Hindlimb muscle (tissue), 1 donor: ENCODE measurements around the gene HJURP. TPM values are rescaled to one million over a fixed set of nuclear protein-coding genes. Genes with fewer than 3 reads are reported as not detected.

ENCODE experiments used
- DNase-seq: peaks from one replicate; pipeline ENCODE4 v3.0.0-alpha.2; 2013
- polyA plus RNA-seq: library from polyadenylated mRNA; unstranded; fragments of 120-200 nt; gene quantifications from one replicate; pipeline ENCODE4 v1.2.1, GENCODE V29; 2013; ENCODE audit not compliant: insufficient read length

Gene HJURP
- polyA plus RNA-seq, 1 donor = 7.5 TPM

DNA sequence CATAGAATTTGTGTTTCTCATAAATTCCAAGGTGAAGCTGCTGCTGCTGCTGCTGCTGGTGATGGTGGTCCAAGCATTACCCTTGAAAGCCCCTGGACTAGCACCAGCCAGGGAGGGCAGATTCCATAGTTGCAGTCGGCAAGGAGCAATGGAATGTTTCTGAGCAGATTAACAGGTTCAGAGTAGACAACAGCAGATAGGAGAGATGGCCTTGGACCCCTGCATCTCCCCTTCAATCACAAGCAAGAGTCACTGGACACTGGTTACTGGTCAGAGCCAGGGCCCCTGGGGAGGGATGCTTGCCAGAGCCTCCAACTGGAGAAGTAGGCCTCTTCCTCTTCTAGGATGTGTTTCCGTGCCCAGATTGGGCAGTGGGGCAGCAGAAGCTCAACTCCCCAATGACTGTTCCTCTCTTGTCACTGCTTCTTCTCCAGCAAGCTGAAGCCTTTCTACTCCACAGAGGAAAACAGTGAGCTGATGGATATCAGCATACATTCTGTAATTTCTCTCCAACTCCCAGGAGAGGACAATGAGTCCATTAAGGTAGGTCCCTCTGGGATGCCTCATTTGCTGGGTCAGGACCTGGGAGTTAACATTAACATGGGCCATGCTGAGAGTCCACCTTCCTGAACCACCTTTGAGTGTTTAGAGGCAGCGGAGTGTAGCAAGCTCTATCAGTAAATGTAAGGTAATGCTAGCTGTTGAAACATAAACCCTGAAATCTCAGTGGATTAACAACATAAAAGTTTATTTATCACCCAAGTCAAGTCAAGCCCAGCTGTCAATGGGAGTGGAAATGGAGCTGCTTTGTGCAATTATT is 40.9 kb downstream of the HJURP start:
- no peak for DNase-seq

DNA sequence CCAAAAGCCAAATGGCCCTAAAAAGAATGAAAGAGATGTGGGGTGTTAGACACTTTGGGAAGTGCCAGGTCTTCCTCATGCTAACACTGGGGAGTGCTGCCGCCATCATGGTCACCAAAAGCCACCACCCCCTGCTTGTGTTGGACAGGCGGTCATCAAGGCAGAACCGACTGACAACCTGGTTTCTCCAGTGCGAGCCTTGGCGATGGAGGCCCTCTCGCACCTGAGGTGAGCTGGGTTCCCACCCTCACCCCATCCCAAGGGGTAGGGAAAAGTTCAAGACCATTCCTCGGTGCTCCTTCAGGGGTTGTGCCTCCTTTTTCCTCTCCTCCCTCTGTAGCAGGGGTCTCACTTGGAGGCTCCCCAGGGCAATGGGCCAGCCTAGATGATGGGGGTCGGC is 42.6 kb downstream of the HJURP start:
- no peak for DNase-seq

DNA sequence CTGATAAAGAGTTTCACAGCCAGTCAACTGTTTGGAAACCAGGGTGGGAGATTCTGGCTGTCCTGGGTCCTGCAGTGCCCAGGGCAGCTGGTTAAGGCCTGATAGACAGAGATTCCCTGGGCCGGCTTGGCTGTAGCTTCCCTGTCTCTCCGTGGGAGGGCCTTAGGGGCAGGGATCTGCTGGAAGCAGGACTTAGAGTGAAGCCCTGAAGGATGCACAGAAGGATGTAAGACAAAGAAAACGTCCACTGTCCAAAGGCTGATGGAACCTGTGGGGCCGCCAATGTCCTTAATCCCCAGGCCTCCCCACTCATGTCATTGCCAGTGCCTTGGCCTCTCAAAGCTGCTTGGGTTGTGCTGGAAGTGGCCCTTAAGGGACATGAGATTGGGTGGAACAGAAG is 43.2 kb downstream of the HJURP start:
- DNase-seq = no peak

DNA sequence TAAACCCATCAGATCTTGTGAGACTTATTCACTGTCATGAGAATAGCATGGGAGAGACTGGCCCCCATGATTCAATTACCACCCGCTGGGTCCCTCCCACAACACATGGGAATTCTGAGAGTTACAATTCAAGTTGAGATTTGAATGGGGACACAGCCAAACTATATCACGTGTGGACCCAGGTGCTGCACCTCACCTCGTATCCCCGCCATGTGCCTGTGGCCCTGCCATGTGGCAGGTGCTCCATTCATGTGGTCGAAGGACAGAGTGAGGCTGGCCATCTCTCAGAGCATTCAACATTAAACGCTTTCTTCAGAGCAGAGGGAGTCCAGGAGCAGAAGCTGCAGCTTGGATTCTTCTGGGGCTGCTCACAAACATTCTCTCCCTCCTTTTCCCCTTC is 44.0 kb downstream of the HJURP start:
- DNase-seq = no peak

DNA sequence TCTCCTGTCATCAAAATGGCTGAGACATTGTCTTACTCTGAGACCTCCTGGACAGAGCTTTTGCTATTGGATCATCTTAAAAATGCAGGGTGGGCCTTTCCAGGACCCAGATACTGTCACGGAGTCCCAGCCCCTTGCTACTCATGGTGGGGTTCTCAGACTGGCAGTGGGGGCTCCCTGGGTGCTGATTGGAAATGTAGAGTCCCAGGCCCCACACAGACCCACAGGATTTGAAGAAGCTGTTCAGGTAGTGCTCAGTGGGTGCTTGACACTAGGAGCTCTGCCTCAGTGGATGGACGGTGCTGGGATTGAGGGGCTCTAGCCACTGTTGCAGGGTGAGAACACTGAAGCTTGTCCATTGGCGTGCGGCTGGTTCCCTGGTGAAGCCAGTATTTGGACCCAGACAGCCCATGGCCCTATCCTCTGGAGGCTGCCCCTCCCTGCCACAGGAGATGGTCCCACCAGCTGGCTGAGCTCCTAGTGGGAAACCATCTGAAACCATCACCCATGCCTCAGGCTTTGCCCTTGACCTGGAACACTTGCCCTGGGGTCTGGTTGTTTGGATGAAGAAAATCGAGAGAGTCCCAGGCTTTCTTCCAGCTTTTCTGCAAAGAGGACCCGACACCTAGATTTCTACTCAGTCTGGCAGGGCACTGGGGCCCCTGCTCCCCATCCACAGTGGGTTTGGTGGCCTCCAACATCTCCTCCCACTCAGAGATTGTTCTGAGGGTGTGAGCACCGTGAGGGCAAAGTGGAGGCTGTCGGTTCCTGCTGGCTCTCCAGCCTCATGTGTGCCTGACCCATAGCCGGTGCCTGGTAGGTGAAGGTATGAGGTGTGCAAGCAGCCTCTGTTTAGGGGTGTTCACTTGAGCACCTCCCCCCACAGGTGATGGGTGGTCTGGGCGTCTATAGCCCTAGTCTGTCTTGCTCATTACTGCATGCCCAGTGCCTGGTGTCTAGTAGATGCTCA is 46.1 kb downstream of the HJURP start:
- DNase-seq = no peak

DNA sequence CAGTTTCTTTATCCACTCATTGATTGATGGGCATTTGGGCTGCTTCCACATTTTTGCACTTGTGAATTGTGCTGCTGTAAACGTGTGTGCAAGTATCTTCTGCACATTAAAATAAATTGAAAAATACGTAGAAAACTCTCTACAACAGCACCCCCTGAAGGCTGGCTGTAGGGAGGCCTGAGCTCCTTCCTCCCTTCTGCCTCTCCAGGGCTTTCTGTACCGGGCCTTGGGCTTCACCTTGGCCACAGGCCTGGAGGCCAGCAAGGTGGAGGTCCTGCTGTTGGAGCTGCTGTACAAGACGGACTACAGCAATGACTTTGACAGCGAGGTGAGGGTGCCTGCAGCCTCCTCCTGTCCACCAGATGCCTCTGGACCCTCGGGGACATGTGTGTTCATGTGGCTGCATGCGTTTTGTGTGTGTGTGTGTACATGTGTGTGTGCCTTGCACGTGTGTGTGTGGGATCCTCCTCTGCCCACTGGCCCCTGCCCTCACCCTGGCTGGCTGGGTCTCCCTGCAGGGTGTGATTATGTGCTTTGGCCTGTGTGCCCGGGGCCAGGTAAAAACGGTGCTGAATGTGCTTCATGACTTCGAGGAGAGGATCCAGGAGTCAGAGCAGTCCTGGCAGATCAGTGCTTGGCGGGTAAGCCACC is 47.0 kb downstream of the HJURP start:
- DNase-seq = no peak

DNA sequence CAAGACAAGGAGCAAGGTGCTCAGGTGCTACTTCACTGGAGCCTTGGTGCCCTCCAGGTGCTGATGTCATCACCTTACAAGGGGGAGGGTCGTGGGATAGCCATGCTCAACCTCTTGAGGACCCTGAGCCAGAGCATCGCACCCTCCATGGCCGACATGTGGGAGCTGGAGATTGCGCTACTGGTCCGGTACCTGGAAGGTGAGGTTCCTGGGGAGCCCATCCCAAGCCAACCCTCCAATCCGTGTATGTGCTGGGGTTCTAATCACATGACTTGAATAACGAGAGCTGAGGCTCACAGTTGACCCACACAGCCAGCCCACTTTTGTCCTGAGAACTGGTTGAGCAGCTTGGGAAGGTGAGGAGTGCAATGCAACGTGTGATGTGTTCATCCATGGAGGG is 50.3 kb downstream of the HJURP start:
- DNase-seq = no peak

DNA sequence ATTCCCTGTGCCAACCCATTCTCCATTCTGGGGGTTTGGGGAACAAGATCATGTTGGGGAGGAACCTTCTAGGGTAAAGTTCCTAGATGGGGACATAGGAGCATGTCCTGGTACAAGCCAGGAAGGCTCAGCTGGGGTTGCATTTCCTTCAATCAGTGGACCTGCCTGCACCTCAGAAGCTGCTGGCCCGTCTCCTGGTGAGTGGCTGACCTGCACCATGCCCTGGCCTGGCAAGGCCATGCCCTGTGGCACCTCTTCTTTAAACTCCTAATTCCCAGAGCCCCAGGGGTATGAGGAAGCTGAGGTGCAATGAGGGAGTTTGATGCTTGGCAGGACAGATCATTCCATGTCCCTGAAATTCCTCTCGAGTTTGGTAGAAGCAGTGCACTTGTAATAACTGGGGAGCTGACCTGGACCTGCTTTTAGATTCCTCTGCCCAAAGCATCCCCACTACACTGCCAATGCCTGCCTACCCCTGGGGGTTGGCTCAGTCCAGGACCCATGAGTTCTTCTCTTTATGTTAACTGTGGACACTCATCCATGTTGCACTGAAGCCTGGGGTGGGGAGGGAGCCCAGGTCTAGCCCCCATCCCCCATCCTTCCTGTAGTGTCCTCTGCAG is 50.9 kb downstream of the HJURP start:
- DNase-seq = no peak

DNA sequence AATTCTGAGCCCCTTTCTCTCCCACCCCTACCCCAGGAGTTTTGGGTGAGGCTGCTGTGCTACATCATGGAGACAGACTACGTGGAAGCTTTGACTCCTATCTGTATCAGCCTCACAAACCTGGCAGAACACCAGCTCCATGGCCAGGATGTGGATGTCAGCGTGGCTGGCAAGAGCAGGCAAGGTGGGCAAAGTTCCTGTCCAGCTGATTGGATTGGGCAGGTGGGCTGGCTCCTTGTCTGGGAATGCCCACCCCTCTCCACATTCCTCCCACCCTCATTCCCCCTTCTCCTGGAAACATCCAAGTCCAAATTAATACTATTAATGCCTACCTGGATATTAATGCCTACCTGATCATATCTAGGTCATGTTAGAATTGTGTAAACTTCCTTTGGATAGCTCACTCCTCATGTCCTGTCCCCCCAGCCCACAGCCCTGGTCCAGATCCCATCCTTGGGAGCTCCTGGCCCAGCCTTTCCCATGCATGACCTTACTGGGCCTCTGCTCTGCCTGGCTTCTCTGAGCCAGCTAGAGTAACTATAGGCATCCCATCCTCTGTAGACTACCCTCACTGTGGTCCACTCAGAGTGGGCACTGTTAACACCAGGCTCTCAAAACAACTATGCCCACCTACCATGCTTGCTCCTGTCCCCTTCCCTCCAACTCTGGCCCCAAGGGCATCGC is 52.1 kb downstream of the HJURP start:
- no peak for DNase-seq

DNA sequence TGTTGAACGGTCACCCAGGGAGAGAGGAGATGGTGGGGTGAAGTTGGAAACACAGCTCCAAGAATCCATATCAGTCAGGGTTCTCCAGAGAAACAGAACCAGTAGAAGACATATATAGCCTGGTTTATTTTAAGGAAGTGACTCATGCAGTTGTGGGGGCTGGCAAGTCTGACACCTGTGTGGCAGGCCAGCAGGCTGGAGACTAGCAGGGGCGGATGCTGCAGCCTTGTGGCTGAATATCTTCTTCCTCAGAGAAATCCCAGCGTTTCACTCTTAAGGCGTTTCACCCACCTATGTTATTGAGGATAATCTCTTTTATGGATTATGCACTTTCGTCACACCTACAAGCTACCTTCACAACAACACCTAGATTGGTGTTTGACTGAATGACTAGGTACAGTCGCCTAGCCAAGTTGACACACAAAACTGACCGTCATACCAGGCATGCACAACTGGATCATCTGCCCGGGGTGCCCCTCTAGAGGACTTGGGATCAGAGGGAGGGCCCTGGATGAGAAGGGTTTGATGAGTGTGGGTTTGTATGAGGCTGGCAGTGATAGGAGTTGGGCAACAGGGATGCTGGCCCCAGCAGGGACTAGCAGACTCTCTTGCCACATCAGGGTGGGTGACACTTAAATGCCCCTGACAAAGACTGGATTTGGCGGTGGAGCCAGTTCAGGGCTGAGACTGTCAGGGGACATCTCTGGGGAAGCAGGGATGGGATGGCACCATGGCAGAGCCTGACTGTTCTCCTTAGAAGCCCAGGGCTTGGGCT is 52.8 kb downstream of the HJURP start:
- DNase-seq = no peak

DNA sequence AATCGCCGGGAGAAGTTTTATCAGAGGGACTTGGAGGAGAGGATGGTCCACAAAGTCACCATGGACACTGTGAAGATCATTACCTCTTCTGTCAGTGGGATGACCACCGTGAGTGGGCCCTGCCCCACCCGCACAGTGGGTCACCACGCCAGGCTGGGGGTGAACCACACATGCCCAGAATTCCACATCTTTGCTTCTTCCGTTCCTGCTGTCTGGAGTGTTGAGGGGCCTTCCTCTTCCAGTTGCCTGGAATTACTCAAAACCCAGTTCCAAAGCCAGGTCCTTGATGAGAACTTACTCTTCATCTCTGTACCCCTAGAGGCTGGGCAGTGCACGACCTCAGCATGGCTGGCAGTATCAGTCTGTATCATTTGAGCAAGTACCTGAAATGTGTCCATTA is 54.1 kb downstream of the HJURP start:
- DNase-seq = no peak

DNA sequence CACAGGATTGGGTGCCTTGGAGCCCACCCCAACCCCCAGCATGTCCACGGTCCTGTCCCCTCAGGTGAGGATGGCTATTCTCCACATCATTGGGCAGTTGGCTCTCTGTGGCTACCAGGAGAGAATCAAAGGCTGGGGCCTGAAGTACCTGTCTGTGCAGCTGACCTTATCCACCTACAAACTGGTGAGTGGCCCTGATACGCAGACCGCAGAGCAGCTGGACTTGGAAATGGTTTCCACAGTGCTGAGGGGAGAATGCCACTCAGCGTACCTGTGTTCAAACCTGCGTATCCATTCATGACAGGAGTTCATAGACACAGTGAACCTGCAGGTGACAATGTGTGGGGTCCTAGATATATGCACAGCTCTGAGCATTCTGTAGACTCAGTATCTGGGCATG is 54.6 kb downstream of the HJURP start:
- DNase-seq = no peak

DNA sequence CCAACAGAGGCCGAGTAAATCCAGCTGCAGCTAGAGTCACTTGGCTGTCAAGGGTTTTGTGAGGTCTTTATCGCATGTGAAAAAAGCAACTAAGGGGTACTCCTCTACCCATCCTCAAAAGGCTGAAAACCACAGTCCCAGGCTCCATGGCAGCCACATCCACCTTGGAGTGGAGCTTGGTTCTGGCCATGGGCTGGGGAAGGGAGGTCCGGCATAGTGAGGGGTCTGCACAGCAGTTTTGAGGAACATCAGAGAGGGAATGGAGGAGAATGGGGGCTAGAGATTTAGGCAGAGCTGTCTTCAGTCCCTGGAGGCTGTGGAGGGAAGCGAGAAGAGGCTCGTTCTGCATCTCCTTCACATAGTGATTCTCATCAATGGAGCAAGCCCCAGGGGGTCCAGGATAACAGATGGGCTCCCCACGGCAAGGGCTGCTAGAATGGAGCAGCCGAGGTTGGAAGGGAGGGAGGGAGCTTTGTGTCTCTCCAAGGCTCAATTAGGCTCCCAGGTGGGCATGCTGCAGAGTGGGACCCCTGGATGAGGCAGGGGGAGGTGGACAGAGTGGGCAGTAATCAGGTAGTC is 55.2 kb downstream of the HJURP start:
- DNase-seq = no peak

DNA sequence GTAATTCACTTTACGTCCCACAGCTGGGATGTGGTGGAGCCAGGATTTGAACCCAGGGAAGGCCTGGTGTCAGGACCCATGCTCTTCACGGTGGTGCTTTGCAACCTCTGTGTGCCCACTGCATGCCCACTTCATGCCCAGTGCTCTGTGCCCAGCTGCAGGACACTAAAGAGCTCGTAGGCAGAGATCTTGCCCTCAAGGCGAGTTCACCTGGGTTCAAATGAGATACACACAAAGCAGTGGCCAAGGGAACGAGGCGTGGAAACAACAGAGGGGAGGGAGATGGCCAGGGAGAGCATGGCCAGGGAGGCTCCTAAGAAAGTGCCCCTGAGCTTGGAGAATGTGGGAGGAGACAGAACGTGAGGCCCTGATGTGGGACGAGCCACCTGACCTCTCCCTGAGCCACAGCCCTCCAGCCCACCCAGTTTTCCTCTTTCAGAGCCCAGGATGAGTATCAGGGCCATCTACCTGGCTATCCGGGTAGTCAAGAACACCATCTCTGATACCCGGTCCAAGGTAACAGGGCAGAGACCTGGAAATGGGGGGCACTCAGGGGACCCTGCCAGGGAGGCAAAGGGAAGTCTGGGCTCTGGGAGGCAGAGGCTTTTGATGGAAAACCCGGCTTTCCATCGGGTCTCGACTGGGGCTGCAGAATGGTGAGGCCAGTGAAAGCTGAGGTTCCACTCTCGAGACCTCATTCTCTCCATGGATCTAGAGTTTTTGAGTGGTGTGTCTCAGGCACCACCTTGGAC is 55.8 kb downstream of the HJURP start:
- DNase-seq = no peak

DNA sequence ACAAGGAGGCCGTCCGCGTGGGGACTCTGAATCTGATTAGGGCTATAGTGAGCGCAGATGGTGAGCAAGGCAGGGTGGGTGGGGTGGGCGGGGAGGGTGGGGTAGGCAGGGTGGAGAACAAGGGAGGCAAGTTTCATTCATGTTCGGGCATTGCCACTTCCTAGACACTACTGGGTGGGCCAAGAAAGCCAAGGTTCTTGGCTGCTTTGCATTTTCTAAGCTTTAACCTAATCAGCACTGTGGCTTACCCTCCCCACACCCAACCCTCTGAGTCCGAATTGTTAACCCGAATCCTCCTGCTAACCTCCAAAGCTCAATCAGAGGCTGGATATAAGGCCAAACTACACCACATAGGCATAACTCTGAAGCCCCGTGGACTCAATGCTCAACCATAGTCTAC is 58.1 kb downstream of the HJURP start:
- no peak for DNase-seq

DNA sequence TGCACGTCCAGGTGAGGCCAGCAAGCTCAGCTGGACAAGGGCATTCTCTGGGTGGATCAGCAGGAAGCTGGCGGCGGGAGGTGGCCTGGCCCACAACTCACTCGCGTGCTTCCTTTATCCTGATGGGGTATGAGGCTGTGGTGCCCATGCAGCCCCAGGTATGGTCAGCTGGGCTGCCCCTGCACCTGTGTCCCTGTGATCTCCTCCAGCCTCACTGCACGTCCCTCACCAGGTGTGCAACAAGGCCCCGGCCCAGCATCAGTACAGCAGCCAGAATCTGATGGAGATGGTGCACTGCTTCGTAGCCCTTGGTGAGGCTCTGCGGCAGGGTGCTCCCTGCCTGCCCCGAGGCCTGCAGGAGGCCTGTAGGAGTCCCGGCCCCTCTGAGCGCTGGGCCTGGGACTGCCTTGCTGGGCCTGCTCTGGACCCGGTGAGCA is 58.6 kb downstream of the HJURP start:
- no peak for DNase-seq

DNA sequence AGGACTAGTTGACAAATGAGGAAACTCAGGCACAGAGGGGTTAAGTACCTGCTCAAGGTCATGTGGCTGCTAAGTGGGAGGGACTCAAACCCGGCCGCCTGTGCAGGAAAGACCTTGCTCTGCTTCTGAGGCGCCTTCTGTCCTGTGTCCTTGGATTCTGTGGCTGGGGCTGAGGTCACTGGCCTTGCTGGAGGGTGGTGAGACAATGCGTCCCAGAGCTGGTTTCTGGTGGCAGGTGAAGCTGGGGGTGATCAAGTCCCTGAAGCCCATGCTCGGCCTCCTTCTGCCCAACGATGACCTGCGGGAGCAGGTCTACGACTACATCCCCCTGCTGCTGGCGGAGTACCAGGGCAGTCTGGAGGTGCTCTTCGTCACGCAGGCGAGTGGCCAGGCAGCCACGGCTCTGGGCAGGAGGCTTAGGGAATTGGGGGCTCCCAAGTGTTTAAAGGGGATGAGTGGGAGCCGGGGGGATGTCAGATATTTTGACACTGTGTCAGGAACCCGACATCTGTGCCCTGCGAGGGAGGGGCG is 60.1 kb downstream of the HJURP start:
- DNase-seq = no peak

DNA sequence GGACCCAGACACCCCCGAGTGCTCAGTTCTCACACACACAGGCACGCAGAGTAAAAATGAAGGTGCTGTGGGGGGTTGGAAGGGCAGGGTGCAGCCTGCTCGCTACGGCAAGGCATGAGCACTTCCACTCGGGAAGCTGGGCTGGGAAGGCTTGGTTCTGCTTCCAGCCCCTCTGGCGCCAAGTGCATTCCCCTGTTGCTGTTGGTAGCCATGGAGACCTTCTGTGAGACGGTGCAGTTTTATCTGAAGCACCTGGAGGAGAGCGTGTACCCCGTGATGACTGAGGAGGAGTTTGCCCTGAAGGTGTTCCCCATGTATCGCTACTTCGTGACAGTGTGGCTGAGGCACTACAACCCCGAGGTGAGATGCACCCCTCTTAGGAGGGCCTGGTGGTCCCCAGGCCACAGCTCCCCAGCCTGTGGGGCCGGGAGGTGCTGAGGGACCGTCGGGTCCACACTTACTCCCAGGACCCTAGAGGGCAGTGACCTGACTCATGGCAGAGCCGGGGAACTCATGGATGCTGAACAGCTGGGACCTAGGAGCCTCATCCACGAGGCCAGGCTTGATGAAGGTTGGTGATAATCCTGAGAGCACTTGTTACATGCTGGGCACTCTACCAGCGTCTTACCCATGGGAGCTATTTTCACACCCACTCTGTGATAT is 60.7 kb downstream of the HJURP start:
- no peak for DNase-seq

DNA sequence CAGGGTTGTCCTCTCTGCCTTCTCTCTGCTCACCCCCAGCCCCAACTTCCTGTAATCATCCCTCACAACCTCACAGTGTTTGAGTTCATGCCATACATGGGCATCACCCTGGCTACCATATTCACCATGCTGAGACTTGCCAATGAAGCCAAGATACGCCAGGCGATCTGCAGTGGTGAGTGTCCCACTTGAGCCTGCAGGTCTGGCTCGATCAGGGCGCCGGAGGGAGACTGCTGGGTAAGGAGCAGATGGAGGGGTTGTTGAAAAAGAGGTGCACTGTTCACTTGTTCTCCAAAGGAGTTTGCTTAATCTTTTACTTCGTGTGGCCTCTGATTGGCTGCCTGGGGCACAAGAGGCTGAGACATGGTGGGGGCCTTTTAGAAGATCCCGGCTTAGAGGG is 61.6 kb downstream of the HJURP start:
- DNase-seq = no peak
